K562 (cell line): Measurements from ENCODE around the gene LINS1.

Experiments
- BACH1 ChIP-seq: fragments of 200-800 bp; sonication (Bioruptor generic); IDR thresholded peaks from 2 replicates; pipeline ENCODE4 v1.6.1; 2016; ENCODE audit warnings: missing genetic modification characterization, missing compliant biosample characterization
- CEBPB ChIP-seq: fragments of 450-650 bp; IDR thresholded peaks from 2 replicates; pipeline ENCODE4 v1.6.1; 2016; ENCODE audit warnings: missing genetic modification characterization, missing compliant biosample characterization
- ERF ChIP-seq: fragments of 450-650 bp; formaldehyde crosslinking; IDR thresholded peaks from 2 replicates; pipeline ENCODE4 v1.4.0; 2020; ENCODE audit warnings: mild to moderate bottlenecking, mixed read lengths
- EZH2 ChIP-seq: IDR thresholded peaks from 2 replicates; pipeline ENCODE4 v1.6.1; 2012; ENCODE audit warnings: low read depth, mild to moderate bottlenecking, inconsistent platforms, low read length, borderline replicate concordance
- MYBL2 ChIP-seq, 2 experiments: fragments of 450-650 bp in 1 of 2; sonication (generic) in 1 of 2; formaldehyde crosslinking in 1 of 2; IDR thresholded peaks; 2 replicates each; pipeline versions ENCODE4 v1.6.1 to v1.8.1; 2017 to 2022; ENCODE audit warnings: borderline replicate concordance in 1 of 2, inconsistent platforms in 1 of 2, low read depth in 1 of 2, mild to moderate bottlenecking in 1 of 2, missing genetic modification reagents in 1 of 2, moderate library complexity in 1 of 2
- TAF1 ChIP-seq: IDR thresholded peaks from 2 replicates; pipeline ENCODE4 v1.6.1; 2011; ENCODE audit warnings: mild to moderate bottlenecking, low read length, moderate library complexity; ENCODE audit not compliant: insufficient read depth, control insufficient read depth, severe bottlenecking; ENCODE audit errors: extremely low read depth
- XRCC3 ChIP-seq: fragments of 450-650 bp; IDR thresholded peaks from 2 replicates; pipeline ENCODE4 v1.6.1; 2017; ENCODE audit warnings: mild to moderate bottlenecking, moderate library complexity
- TF ChIP-seq, protein P1 (sequence below), 2 experiments: fragments of 450-650 bp; IDR thresholded peaks; 2 replicates each; pipeline ENCODE4 v1.6.1; 2016; ENCODE audit warnings: mild to moderate bottlenecking in 2 of 2, borderline replicate concordance in 1 of 2, low read depth in 1 of 2, moderate library complexity in 1 of 2

DNA sequence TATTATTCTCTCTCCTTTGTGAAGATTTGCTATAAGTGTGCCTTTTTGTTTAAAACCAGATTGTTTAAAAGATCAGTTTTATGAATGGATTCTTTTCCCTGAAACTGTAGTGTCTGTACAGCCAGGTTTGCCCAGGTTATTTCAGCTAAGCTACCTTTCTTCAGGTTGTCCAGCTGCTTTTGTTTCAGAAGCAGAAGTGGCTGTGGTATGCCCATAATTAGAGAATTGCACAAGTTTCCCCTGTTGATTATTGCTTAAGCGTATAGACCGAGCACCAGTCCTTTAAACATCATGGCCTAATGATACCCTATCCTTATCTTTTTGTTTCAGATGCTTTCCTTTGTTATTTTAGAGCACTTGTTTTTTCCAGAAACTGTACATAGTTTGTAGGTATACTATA, 10.6 kb upstream of the LINS1 start:
- TF ChIP-seq ERF (CRISPR knock-in tag) (no peak), EZH2 (no peak), BACH1 (no peak), CEBPB (tag) (no peak), XRCC3 (no peak), TAF1 (no peak), MYBL2 (IDR thresholded peaks at IDR 0.05; ENCODE audit: low read depth) (no peak), MYBL2 (CRISPR knock-in tag; IDR thresholded peaks at IDR 0.05; ENCODE audit: borderline replicate concordance) (no peak)
- TF ChIP-seq, protein P1, sequence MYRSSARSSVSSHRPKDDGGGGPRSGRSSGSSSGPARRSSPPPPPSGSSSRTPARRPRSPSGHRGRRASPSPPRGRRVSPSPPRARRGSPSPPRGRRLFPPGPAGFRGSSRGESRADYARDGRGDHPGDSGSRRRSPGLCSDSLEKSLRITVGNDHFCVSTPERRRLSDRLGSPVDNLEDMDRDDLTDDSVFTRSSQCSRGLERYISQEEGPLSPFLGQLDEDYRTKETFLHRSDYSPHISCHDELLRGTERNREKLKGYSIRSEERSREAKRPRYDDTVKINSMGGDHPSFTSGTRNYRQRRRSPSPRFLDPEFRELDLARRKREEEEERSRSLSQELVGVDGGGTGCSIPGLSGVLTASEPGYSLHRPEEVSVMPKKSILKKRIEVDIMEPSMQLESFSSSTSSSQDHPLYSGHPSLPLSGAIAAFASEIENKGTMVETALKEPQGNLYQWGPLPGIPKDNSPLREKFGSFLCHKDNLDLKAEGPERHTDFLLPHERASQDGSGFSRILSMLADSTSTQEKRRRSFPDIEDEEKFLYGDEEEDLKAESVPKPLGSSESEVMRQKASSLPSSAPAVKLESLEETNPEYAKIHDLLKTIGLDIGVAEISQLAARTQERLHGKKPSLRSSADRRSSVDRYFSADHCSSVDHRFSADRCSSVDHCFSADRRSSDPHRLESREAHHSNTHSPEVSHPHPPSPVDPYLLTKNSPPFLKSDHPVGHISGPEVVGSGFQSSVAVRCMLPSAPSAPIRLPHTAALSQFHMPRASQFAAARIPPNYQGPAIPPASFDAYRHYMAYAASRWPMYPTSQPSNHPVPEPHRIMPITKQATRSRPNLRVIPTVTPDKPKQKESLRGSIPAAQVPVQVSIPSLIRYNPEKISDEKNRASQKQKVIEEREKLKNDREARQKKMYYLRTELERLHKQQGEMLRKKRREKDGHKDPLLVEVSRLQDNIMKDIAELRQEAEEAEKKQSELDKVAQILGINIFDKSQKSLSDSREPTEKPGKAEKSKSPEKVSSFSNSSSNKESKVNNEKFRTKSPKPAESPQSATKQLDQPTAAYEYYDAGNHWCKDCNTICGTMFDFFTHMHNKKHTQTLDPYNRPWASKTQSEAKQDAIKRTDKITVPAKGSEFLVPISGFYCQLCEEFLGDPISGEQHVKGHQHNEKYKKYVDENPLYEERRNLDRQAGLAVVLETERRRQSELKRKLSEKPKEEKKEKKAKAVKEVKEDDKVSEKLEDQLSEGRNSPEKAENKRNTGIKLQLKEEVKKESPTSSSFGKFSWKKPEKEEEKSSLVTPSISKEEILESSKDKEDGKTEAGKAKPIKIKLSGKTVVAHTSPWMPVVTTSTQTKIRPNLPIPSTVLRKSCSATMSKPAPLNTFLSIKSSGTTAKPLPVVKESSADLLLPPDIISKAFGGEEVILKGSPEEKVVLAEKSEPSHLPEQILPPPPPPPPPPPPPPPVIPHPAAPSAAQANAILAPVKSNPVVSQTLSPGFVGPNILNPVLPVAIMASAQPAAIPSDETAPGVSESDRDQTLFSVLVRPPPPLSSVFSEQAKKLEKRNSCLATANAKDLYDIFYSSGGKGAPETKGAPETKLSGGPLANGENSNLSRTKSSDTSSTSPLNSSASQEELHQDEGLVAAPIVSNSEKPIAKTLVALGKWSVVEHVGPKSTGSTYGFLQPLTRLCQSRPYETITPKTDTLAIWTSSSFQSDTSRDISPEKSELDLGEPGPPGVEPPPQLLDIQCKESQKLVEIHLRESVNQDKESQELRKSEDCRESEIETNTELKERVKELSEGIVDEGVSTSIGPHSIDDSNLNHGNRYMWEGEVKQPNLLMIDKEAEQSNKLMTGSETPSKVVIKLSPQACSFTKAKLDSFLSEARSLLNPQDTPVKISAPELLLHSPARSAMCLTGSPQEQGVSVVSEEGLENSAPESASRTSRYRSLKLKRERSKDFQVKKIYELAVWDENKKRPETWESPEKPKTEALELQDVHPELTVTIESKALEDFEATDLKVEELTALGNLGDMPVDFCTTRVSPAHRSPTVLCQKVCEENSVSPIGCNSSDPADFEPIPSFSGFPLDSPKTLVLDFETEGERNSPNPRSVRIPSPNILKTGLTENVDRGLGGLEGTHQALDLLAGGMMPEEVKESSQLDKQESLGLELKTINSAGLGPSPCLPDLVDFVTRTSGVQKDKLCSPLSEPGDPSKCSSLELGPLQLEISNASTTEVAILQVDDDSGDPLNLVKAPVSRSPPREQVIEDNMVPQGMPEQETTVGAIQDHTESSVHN (IDR thresholded peaks at IDR 0.05; ENCODE audit: borderline replicate concordance in 1 of 2, low read depth in 1 of 2): no peak
